Measurements from ENCODE around the gene DSCAML1. TPM values are rescaled to one million over a fixed set of nuclear protein-coding genes. Genes with fewer than 3 reads are reported as not detected.

The DSCAML1 gene
- total and polyA plus RNA-seq, 2 of the 8 experiments (the other 6 are each of a cell fraction or from before 2014, with no cell fraction given): 0.19 to 0.24 TPM

- TF ChIP-seq, protein P1, sequence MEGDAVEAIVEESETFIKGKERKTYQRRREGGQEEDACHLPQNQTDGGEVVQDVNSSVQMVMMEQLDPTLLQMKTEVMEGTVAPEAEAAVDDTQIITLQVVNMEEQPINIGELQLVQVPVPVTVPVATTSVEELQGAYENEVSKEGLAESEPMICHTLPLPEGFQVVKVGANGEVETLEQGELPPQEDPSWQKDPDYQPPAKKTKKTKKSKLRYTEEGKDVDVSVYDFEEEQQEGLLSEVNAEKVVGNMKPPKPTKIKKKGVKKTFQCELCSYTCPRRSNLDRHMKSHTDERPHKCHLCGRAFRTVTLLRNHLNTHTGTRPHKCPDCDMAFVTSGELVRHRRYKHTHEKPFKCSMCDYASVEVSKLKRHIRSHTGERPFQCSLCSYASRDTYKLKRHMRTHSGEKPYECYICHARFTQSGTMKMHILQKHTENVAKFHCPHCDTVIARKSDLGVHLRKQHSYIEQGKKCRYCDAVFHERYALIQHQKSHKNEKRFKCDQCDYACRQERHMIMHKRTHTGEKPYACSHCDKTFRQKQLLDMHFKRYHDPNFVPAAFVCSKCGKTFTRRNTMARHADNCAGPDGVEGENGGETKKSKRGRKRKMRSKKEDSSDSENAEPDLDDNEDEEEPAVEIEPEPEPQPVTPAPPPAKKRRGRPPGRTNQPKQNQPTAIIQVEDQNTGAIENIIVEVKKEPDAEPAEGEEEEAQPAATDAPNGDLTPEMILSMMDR (IDR thresholded peaks at IDR 0.05; ENCODE audit: control extremely low read depth in 1 of 3, insufficient read depth in 1 of 3, low read depth in 1 of 3, low read length in 3 of 3): no peak
- no peak for TF ChIP-seq SIN3A (conservative IDR thresholded peaks at IDR 0.05 in 1 of 2, IDR thresholded peaks at IDR 0.05 in 1 of 2; ENCODE audit: low read depth in 1 of 2, low read length in 2 of 2)
- TF ChIP-seq ZNF274 (IDR thresholded peaks at IDR 0.05; ENCODE audit: borderline replicate concordance, extremely low read depth, low read length): no peak
Observed at GRCh38 chr11:117462183-117462863, 334.7 kb downstream of the DSCAML1 start (continued).

Data from H1 (cell line).